Transverse colon (tissue), 4 donors: ENCODE results near the gene PRKCA. TPM values are rescaled to one million over a fixed set of nuclear protein-coding genes. Genes with fewer than 3 reads are reported as not detected.

Experiments used
- DNase-seq: peaks from one replicate; pipeline ENCODE4 v3.0.0-alpha.2; 2019
- H3K27ac ChIP-seq, 4 donors: fragments of 200-600 bp; sonication (generic); 2 replicates each; pipeline ENCODE4 v1.5.1; 2016 to 2018; ENCODE audit warnings: inconsistent platforms in 4 of 4
- H3K27me3 ChIP-seq: fragments of 200-600 bp; sonication (generic); 2 replicates; pipeline ENCODE4 v1.5.1; 2017; ENCODE audit warnings: inconsistent platforms
- H3K36me3 ChIP-seq, 4 donors: fragments of 200-600 bp; sonication (generic); 2 replicates each; pipeline ENCODE4 v1.5.1; 2017 to 2019; ENCODE audit warnings: inconsistent platforms in 4 of 4
- H3K4me1 ChIP-seq, 4 donors: fragments of 200-600 bp; sonication (generic); 2 replicates each; pipeline ENCODE4 v1.5.1; 2017 to 2020; ENCODE audit warnings: inconsistent platforms in 4 of 4
- H3K4me3 ChIP-seq, 4 donors: fragments of 200-600 bp; sonication (generic); 1 replicate in 1 of 4; 2 replicates in 3 of 4; pipeline versions ENCODE4 v1.5.1 to v1.6.1; 2017 to 2019; ENCODE audit warnings: inconsistent platforms in 4 of 4
- H3K9me3 ChIP-seq, 2 donors: fragments of 200-600 bp; sonication (generic); 2 replicates each; pipeline ENCODE4 v1.5.1; 2017 to 2019; ENCODE audit warnings: inconsistent platforms in 2 of 2
- EP300 ChIP-seq: sonication (generic); formaldehyde crosslinking; IDR thresholded peaks from one replicate; pipeline ENCODE4 v1.6.1; 2017; ENCODE audit warnings: antibody characterized with exemption, low read depth
- POLR2A ChIP-seq: fragments of 450-650 bp; IDR thresholded peaks from one replicate; pipeline ENCODE4 v1.6.1; 2016; ENCODE audit warnings: antibody characterized with exemption, mild to moderate bottlenecking, moderate library complexity
- POLR2AphosphoS5 ChIP-seq, 3 donors: sonication (generic); formaldehyde crosslinking; IDR thresholded peaks; one replicate each; pipeline ENCODE4 v1.6.1; 2016; ENCODE audit warnings: antibody characterized with exemption in 3 of 3
- WGBS, 2 donors: methylation state at CpG; one replicate each; pipeline ENCODE4 v1.1.5; 2018; ENCODE audit warnings: low coverage in 1 of 2; 5-methylcytosine and 5-hydroxymethylcytosine counted together
- in situ Hi-C, 4 donors: fragments of 200-750 bp; cut with MboI; loops; one replicate each; pipeline versions ENCODE4 v1.15.0 to v1.15.1; 2017; ENCODE audit warnings: low sequenced_read_pairs in 3 of 4, low pct_ligation_motif_present in 1 of 4, low pct_unique_long_range_greater_than_20kb in 1 of 4
- intact Hi-C: fragments of 100-400 bp; cut with DNase I; formaldehyde crosslinking; loops from one replicate; pipeline ENCODE4 v1.15.1; 2023; ENCODE audit warnings: low total_unique reads
- total RNA-seq, 4 donors: library from RNA; depleted of rRNA; stranded (reverse); fragments of >200 nt; gene quantifications; one replicate each; pipeline ENCODE4 v1.1.0, GENCODE V29; 2016
- TF ChIP-seq, protein P1 (sequence below), 5 experiments: fragments of 200-600 bp in 3 of 5; fragments of 450-650 bp in 2 of 5; sonication (generic) in 3 of 5; IDR thresholded peaks; 1 replicate in 2 of 5; 2 replicates in 3 of 5; pipeline ENCODE4 v1.5.1; 2016 to 2017; ENCODE audit warnings: antibody characterized with exemption in 5 of 5, inconsistent platforms in 3 of 5, mild to moderate bottlenecking in 2 of 5, moderate library complexity in 1 of 5

The PRKCA gene
- total RNA-seq, 4 donors from 2014 or later, result 16.1 to 49.7 (median 31.7) TPM

DNA sequence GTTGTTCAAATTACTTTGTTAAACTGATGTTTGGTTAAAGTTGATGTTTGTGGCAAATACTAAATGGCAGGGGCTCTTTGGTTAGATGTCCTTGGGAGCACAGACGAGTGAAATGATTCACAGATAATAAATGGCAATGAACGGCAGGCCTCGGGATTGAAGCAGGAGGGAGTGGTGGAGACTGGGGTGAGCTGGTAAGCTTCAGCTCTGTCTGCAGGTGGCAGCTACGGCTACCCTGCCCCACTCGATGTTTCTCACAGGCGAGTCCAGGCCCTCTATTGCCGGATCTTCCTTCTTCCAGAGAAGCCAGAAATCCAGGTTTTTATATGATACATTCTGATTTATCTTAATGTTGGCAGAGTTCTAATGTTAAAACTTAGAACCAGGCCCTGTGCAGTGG lies 387.8 kb downstream of the PRKCA start:
- Histone ChIP-seq H3K9me3 (no peaks in the 10 kb centered on the region), H3K27me3 (no peaks in the 10 kb centered on the region), H3K4me1 (peaks cover 0 to 43% (median 20%) of the 10 kb centered on the region in 4 donors), H3K4me3 (no peak overlapping the region), H3K27ac (peak overlapping the region; percentile 52 to 63 (median 60)), H3K36me3 (peaks cover 0 to 6% (median 0%) of the 10 kb centered on the region in 4 donors)
- DNase-seq, result no peak
- intact Hi-C loops (no loop called here), in situ Hi-C loops (no loop called here)
- TF ChIP-seq, protein P1, sequence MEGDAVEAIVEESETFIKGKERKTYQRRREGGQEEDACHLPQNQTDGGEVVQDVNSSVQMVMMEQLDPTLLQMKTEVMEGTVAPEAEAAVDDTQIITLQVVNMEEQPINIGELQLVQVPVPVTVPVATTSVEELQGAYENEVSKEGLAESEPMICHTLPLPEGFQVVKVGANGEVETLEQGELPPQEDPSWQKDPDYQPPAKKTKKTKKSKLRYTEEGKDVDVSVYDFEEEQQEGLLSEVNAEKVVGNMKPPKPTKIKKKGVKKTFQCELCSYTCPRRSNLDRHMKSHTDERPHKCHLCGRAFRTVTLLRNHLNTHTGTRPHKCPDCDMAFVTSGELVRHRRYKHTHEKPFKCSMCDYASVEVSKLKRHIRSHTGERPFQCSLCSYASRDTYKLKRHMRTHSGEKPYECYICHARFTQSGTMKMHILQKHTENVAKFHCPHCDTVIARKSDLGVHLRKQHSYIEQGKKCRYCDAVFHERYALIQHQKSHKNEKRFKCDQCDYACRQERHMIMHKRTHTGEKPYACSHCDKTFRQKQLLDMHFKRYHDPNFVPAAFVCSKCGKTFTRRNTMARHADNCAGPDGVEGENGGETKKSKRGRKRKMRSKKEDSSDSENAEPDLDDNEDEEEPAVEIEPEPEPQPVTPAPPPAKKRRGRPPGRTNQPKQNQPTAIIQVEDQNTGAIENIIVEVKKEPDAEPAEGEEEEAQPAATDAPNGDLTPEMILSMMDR (IDR thresholded peaks at IDR 0.05), result no peak
- TF ChIP-seq POLR2AphosphoS5 (IDR thresholded peaks at IDR 0.05) (no peak), EP300 (no peak), POLR2A (no peak)
- 47 to 75% methylated on average over 2 to 7 of the region's 7 CpGs for WGBS, 2 donors

DNA sequence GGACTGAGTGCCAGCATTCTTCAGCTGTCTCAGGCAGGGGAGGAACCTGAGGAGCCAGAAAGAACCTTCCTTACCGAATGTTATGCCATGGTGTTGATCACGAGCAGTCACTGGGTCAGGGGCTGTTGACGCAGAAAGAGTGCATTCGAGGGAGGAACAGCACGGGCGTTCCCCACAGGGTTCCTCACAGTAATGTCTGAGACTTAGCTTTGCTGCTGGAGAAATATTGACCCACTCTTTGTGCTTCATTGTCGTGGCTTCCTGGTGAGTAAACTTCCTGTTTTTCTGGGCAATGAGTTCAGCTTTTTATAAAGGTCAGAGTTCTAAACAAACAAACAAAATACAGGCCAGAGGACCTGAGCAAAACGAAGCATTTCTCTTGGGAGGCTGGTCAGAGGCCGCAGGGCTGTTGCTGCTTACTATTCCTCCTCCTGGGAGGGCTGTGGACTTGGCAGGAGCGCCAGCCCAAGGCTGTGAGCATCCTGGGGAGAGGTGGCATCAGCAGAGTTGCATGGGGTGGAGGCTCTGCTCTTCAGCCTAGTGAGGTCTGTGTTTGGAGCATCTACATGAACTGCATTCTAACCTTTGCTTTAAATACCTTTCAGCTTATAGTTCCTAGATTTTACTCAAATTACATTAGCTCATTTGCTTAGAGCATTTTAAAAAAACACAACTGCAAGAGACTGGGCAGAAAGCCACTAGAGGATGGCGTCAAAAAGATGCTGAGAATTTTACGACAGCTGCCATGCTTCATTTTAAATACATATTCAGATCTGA lies 389.4 kb downstream of the PRKCA start:
- WGBS, 2 donors, result 47 to 75% methylated on average over 2 to 12 of the region's 12 CpGs
- Histone ChIP-seq H3K9me3 (no peaks in the 10 kb centered on the region), H3K27ac (peak overlapping the region; percentile 36 to 59 (median 42)), H3K27me3 (no peaks in the 10 kb centered on the region), H3K36me3 (peaks cover 0 to 6% (median 0%) of the 10 kb centered on the region in 4 donors), H3K4me1 (peaks cover 0 to 43% (median 20%) of the 10 kb centered on the region in 4 donors), H3K4me3 (no peak overlapping the region)
- DNase-seq, result no peak
- TF ChIP-seq POLR2AphosphoS5 (IDR thresholded peaks at IDR 0.05), result peak in 2 of 3 donors; percentile 8 to 14
- TF ChIP-seq EP300, result no peak
- peak; percentile 20 for TF ChIP-seq POLR2A
- intact Hi-C loops (no loop called here), in situ Hi-C loops (no loop called here)

- peaks cover 0 to 7% (median 0%) of the 10 kb centered on the region in 4 donors for H3K36me3 ChIP-seq
- no peak for DNase-seq
- TF ChIP-seq, protein P1 (IDR thresholded peaks at IDR 0.05), result no peak
- TF ChIP-seq POLR2A (no peak), EP300 (no peak), POLR2AphosphoS5 (IDR thresholded peaks at IDR 0.05) (no peak)
Observed at GRCh38 chr17:66692421-66692690, 389.9 kb downstream of the PRKCA start.

DNA sequence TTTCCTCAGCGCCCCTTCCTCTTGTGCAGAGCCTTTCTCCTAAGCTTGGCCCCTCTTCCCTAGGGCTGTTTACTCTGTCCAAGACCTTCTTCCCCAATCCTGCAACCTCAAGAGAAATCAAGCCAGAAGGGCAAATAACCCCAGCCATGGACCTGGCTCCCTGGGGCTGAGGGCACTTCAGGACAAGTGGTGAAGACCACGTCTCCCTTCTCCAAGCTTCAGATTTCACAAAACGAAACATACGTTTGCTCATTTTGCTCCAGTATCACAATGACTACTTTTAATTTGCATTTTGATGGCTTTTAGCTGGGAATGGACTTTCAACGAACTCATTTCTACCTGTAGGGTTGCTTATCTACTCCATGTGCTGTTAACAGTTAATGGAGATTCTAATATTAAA lies 392.7 kb downstream of the PRKCA start:
- Histone ChIP-seq H3K4me1 (peaks cover 0 to 17% (median 10%) of the 10 kb centered on the region in 4 donors), H3K9me3 (no peaks in the 10 kb centered on the region), H3K4me3 (no peak overlapping the region), H3K27me3 (no peaks in the 10 kb centered on the region), H3K27ac (no peak overlapping the region), H3K36me3 (peaks cover 0 to 8% (median 0%) of the 10 kb centered on the region in 4 donors)
- TF ChIP-seq EP300, result no peak
- TF ChIP-seq, protein P1 (IDR thresholded peaks at IDR 0.05), result no peak
- no peak for TF ChIP-seq POLR2AphosphoS5 (IDR thresholded peaks at IDR 0.05)
- TF ChIP-seq POLR2A, result no peak
- in situ Hi-C loops, result no loop called here
- 80 to 82% methylated on average over 1 to 5 of the region's 5 CpGs for WGBS, 2 donors
- no peak for DNase-seq
- intact Hi-C loops, result no loop called here

More at GRCh38 chr17:66692421-66692690, 389.9 kb downstream of the PRKCA start:
- Histone ChIP-seq H3K4me1 (peaks cover 0 to 39% (median 20%) of the 10 kb centered on the region in 4 donors), H3K9me3 (no peaks in the 10 kb centered on the region), H3K27me3 (no peaks in the 10 kb centered on the region), H3K27ac (peak overlapping the region in 1 of 4 donors; percentile 36), H3K4me3 (no peak overlapping the region)
- in situ Hi-C loops (no loop called here), intact Hi-C loops (no loop called here)
- WGBS, 2 donors, result 55% methylated on average over 3 of the region's 3 CpGs; no CpG with 5 or more reads in 1 of the 2 donors
